Measurements from ENCODE around the gene BRF1.
A peak's percentile ranks its signal among the peaks of the same experiment; 100 is the strongest.

Gene BRF1

GRCh38 chr14:105171004-105171673 is 129.7 kb downstream of the BRF1 start:
- ATAC-seq (no peak), DNase-seq (ENCODE audit: low spot score in 2 of 2) (peak in 1 of 2 donors; percentile 54)
- Mint-ChIP-seq H3K4me3 (no peak overlapping the region), H3K36me3 (no peaks in the 10 kb centered on the region), H3K27ac (no peak overlapping the region), H3K9me3 (no peaks in the 10 kb centered on the region), H3K4me1 (peaks cover 31% of the 10 kb centered on the region)

GRCh38 chr14:105169776-105170655 is 130.8 kb downstream of the BRF1 start:
- Mint-ChIP-seq H3K36me3 (no peaks in the 10 kb centered on the region), H3K9me3 (no peaks in the 10 kb centered on the region), H3K27ac (no peak overlapping the region), H3K4me1 (peaks cover 25% of the 10 kb centered on the region), H3K4me3 (peak overlapping the region; percentile 71)
- ATAC-seq, result no peak
- DNase-seq (ENCODE audit: low spot score in 2 of 2), result no peak

GRCh38 chr14:105168979-105169507 is 131.8 kb downstream of the BRF1 start:
- Mint-ChIP-seq H3K36me3 (no peaks in the 10 kb centered on the region), H3K9me3 (no peaks in the 10 kb centered on the region), H3K4me1 (peaks cover 16% of the 10 kb centered on the region), H3K27ac (no peak overlapping the region), H3K4me3 (peak overlapping the region; percentile 71)
- DNase-seq (ENCODE audit: low spot score in 2 of 2) (no peak), ATAC-seq (peak; percentile 44)

GRCh38 chr14:105168496-105168978 is 132.3 kb downstream of the BRF1 start, which contains the start of gene JAG2:
Gene JAG2, minus strand, starts transcription at chr14:105168776. Its CDS starts 356 bp downstream, at chr14:105168420.
- Mint-ChIP-seq H3K36me3 (no peaks in the 10 kb centered on the region), H3K4me3 (peak within 1 kb of the TSS; percentile 71), H3K27ac (no peak within 1 kb of the TSS), H3K4me1 (peaks cover 14% of the 10 kb centered on the region), H3K9me3 (no peaks in the 10 kb centered on the region)
- ATAC-seq (peak; percentile 29), DNase-seq (ENCODE audit: low spot score in 2 of 2) (no peak)

GRCh38 chr14:105168093-105168420 is 132.7 kb downstream of the BRF1 start:
- H3K9me3 Mint-ChIP-seq, result no peaks in the 10 kb centered on the region
- no peaks in the 10 kb centered on the region for H3K36me3 Mint-ChIP-seq
- peak overlapping the region; percentile 46 for H3K4me3 Mint-ChIP-seq
- DNase-seq (ENCODE audit: low spot score in 2 of 2), result no peak
- H3K27ac Mint-ChIP-seq, result no peak overlapping the region
- H3K4me1 Mint-ChIP-seq, result peaks cover 14% of the 10 kb centered on the region
- ATAC-seq, result no peak

- peak overlapping the region; percentile 46 for H3K4me3 Mint-ChIP-seq
- H3K36me3 Mint-ChIP-seq, result no peaks in the 10 kb centered on the region
- H3K9me3 Mint-ChIP-seq, result no peaks in the 10 kb centered on the region
- H3K27ac Mint-ChIP-seq, result no peak overlapping the region
- no peak for DNase-seq (ENCODE audit: low spot score in 2 of 2)
- no peak for ATAC-seq
- H3K4me1 Mint-ChIP-seq, result peaks cover 14% of the 10 kb centered on the region
These were observed 133.3 kb downstream of the BRF1 start for GRCh38 chr14:105167303-105168092.

- Mint-ChIP-seq H3K36me3 (no peaks in the 10 kb centered on the region), H3K9me3 (no peaks in the 10 kb centered on the region), H3K4me1 (peaks cover 11% of the 10 kb centered on the region), H3K27ac (no peak overlapping the region), H3K4me3 (peak overlapping the region; percentile 17)
- no peak for ATAC-seq
- DNase-seq (ENCODE audit: low spot score in 2 of 2), result no peak
These were observed 134.1 kb downstream of the BRF1 start for GRCh38 chr14:105166571-105167302.

GRCh38 chr14:105165761-105166485 is 134.9 kb downstream of the BRF1 start:
- no peak for DNase-seq (ENCODE audit: low spot score in 2 of 2)
- Mint-ChIP-seq H3K4me1 (peaks cover 8% of the 10 kb centered on the region), H3K4me3 (no peak overlapping the region), H3K27ac (no peak overlapping the region), H3K36me3 (no peaks in the 10 kb centered on the region), H3K9me3 (no peaks in the 10 kb centered on the region)
- no peak for ATAC-seq

GRCh38 chr14:105165134-105165704 is 135.6 kb downstream of the BRF1 start:
- no peaks in the 10 kb centered on the region for H3K9me3 Mint-ChIP-seq
- no peaks in the 10 kb centered on the region for H3K36me3 Mint-ChIP-seq
- H3K4me3 Mint-ChIP-seq, result no peak overlapping the region
- ATAC-seq, result no peak
- no peak for DNase-seq (ENCODE audit: low spot score in 2 of 2)
- peaks cover 8% of the 10 kb centered on the region for H3K4me1 Mint-ChIP-seq
- H3K27ac Mint-ChIP-seq, result no peak overlapping the region

GRCh38 chr14:105163040-105163742 is 137.6 kb downstream of the BRF1 start:
- Mint-ChIP-seq H3K36me3 (no peaks in the 10 kb centered on the region), H3K4me3 (no peak overlapping the region), H3K27ac (no peak overlapping the region), H3K9me3 (no peaks in the 10 kb centered on the region), H3K4me1 (no peaks in the 10 kb centered on the region)
- DNase-seq (ENCODE audit: low spot score in 2 of 2) (no peak), ATAC-seq (no peak)

- H3K4me1 Mint-ChIP-seq, result no peaks in the 10 kb centered on the region
- H3K36me3 Mint-ChIP-seq, result no peaks in the 10 kb centered on the region
- H3K9me3 Mint-ChIP-seq, result no peaks in the 10 kb centered on the region
- ATAC-seq, result no peak
- H3K27ac Mint-ChIP-seq, result peak overlapping the region; percentile 16
- H3K4me3 Mint-ChIP-seq, result no peak overlapping the region
- DNase-seq (ENCODE audit: low spot score in 2 of 2), result no peak
These were observed 138.2 kb downstream of the BRF1 start for GRCh38 chr14:105162669-105162979.

GRCh38 chr14:105161964-105162668 is 138.7 kb downstream of the BRF1 start:
- DNase-seq (ENCODE audit: low spot score in 2 of 2) (peak; percentile 28 to 71), ATAC-seq (peak; percentile 60)
- Mint-ChIP-seq H3K4me3 (no peak overlapping the region), H3K9me3 (no peaks in the 10 kb centered on the region), H3K27ac (peak overlapping the region; percentile 16), H3K4me1 (no peaks in the 10 kb centered on the region), H3K36me3 (no peaks in the 10 kb centered on the region)

GRCh38 chr14:105161309-105161708 is 139.5 kb downstream of the BRF1 start:
- no peak overlapping the region for H3K27ac Mint-ChIP-seq
- H3K4me1 Mint-ChIP-seq, result no peaks in the 10 kb centered on the region
- DNase-seq (ENCODE audit: low spot score in 2 of 2) (no peak), ATAC-seq (no peak)
- no peak overlapping the region for H3K4me3 Mint-ChIP-seq
- H3K9me3 Mint-ChIP-seq, result no peaks in the 10 kb centered on the region
- no peaks in the 10 kb centered on the region for H3K36me3 Mint-ChIP-seq

All from stimulated activated effector memory CD8-positive, alpha-beta T cell treated with anti-CD3 and anti-CD28 coated beads, Interleukin-12 subunit alpha, Interleukin-12 subunit beta, amount 100 ng/mL, for 72 hours (primary cell).